ENCODE measurements around the gene ARGLU1. TPM values are rescaled to one million over a fixed set of nuclear protein-coding genes. Genes with fewer than 3 reads are reported as not detected.
A peak's percentile ranks its signal among the peaks of the same experiment; 100 is the strongest.

Gene ARGLU1
- polyA plus RNA-seq, 4 donors, result 43.8 to 164 (median 56.0) TPM

- FAIRE-seq (no peak), DNase-seq (no peak)
- Histone ChIP-seq H3K4me1 (ENCODE audit: control insufficient read depth in 3 of 3, insufficient read depth in 2 of 3, low read depth in 1 of 3, low read length in 2 of 3) (peaks cover 0 to 14% (median 0%) of the 10 kb centered on the region in 3 donors), H3K27ac (ENCODE audit: low read depth in 1 of 3, low read length in 2 of 3) (no peak overlapping the region), H3K36me3 (ENCODE audit: control insufficient read depth in 3 of 3, insufficient read depth in 2 of 3, low read depth in 1 of 3, low read length in 3 of 3) (peaks cover 0 to 14% (median 3%) of the 10 kb centered on the region in 3 donors), H3K4me3 (ENCODE audit: low read depth in 1 of 3, low read length in 3 of 3) (no peak overlapping the region), H3K27me3 (ENCODE audit: control insufficient read depth in 3 of 3, insufficient read depth in 3 of 3, low read length in 3 of 3) (no peaks in the 10 kb centered on the region), H3K9me3 (ENCODE audit: control insufficient read depth in 2 of 2, insufficient read depth in 1 of 2, low read depth in 1 of 2, low read length in 1 of 2) (no peaks in the 10 kb centered on the region)
- 88 to 89% (median 88%) methylated on average over 15 of the region's 15 CpGs for WGBS, 3 donors
These were observed 52.9 kb downstream of the ARGLU1 start for GRCh38 chr13:106514928-106515634.

GRCh38 chr13:106513025-106513983 lies 54.6 kb downstream of the ARGLU1 start:
- no peak overlapping the region for H3K27ac ChIP-seq (ENCODE audit: low read depth in 1 of 3, low read length in 2 of 3)
- H3K9me3 ChIP-seq (ENCODE audit: control insufficient read depth in 2 of 2, insufficient read depth in 1 of 2, low read depth in 1 of 2, low read length in 1 of 2), result no peaks in the 10 kb centered on the region
- peak in 1 of 2 donors; percentile 28 for DNase-seq
- H3K4me1 ChIP-seq (ENCODE audit: control insufficient read depth in 3 of 3, insufficient read depth in 2 of 3, low read depth in 1 of 3, low read length in 2 of 3), result peaks cover 0 to 4% (median 0%) of the 10 kb centered on the region in 3 donors
- no peak overlapping the region for H3K4me3 ChIP-seq (ENCODE audit: low read depth in 1 of 3, low read length in 3 of 3)
- peaks cover 0 to 16% (median 4%) of the 10 kb centered on the region in 3 donors for H3K36me3 ChIP-seq (ENCODE audit: control insufficient read depth in 3 of 3, insufficient read depth in 2 of 3, low read depth in 1 of 3, low read length in 3 of 3)
- no peak for FAIRE-seq
- no peaks in the 10 kb centered on the region for H3K27me3 ChIP-seq (ENCODE audit: control insufficient read depth in 3 of 3, insufficient read depth in 3 of 3, low read length in 3 of 3)
- 60 to 67% (median 66%) methylated on average over 8 of the region's 8 CpGs for WGBS, 3 donors

GRCh38 chr13:106507560-106508274 lies 60.2 kb downstream of the ARGLU1 start:
- 71 to 86% (median 77%) methylated on average over 11 of the region's 11 CpGs for WGBS, 3 donors
- H3K27me3 ChIP-seq (ENCODE audit: control insufficient read depth in 3 of 3, insufficient read depth in 3 of 3, low read length in 3 of 3), result no peaks in the 10 kb centered on the region
- no peak overlapping the region for H3K4me3 ChIP-seq (ENCODE audit: low read depth in 1 of 3, low read length in 3 of 3)
- DNase-seq, result no peak
- no peaks in the 10 kb centered on the region for H3K9me3 ChIP-seq (ENCODE audit: control insufficient read depth in 2 of 2, insufficient read depth in 1 of 2, low read depth in 1 of 2, low read length in 1 of 2)
- H3K4me1 ChIP-seq (ENCODE audit: control insufficient read depth in 3 of 3, insufficient read depth in 2 of 3, low read depth in 1 of 3, low read length in 2 of 3), result no peaks in the 10 kb centered on the region
- no peak for FAIRE-seq
- no peak overlapping the region for H3K27ac ChIP-seq (ENCODE audit: low read depth in 1 of 3, low read length in 2 of 3)
- peaks cover 0 to 15% (median 8%) of the 10 kb centered on the region in 3 donors for H3K36me3 ChIP-seq (ENCODE audit: control insufficient read depth in 3 of 3, insufficient read depth in 2 of 3, low read depth in 1 of 3, low read length in 3 of 3)

GRCh38 chr13:106506286-106506685 lies 61.7 kb downstream of the ARGLU1 start:
- Histone ChIP-seq H3K4me3 (ENCODE audit: low read depth in 1 of 3, low read length in 3 of 3) (no peak overlapping the region), H3K4me1 (ENCODE audit: control insufficient read depth in 3 of 3, insufficient read depth in 2 of 3, low read depth in 1 of 3, low read length in 2 of 3) (no peaks in the 10 kb centered on the region), H3K36me3 (ENCODE audit: control insufficient read depth in 3 of 3, insufficient read depth in 2 of 3, low read depth in 1 of 3, low read length in 3 of 3) (peaks cover 0 to 11% (median 8%) of the 10 kb centered on the region in 3 donors), H3K27ac (ENCODE audit: low read depth in 1 of 3, low read length in 2 of 3) (no peak overlapping the region), H3K27me3 (ENCODE audit: control insufficient read depth in 3 of 3, insufficient read depth in 3 of 3, low read length in 3 of 3) (no peaks in the 10 kb centered on the region), H3K9me3 (ENCODE audit: control insufficient read depth in 2 of 2, insufficient read depth in 1 of 2, low read depth in 1 of 2, low read length in 1 of 2) (no peaks in the 10 kb centered on the region)
- DNase-seq (no peak), FAIRE-seq (no peak)
- 75 to 82% (median 79%) methylated on average over 2 of the region's 2 CpGs for WGBS, 3 donors

GRCh38 chr13:106505732-106506131 lies 62.2 kb downstream of the ARGLU1 start:
- DNase-seq (no peak), FAIRE-seq (no peak)
- WGBS, 3 donors, result 78 to 92% (median 92%) methylated on average over 4 of the region's 4 CpGs
- Histone ChIP-seq H3K9me3 (ENCODE audit: control insufficient read depth in 2 of 2, insufficient read depth in 1 of 2, low read depth in 1 of 2, low read length in 1 of 2) (no peaks in the 10 kb centered on the region), H3K4me3 (ENCODE audit: low read depth in 1 of 3, low read length in 3 of 3) (no peak overlapping the region), H3K27ac (ENCODE audit: low read depth in 1 of 3, low read length in 2 of 3) (no peak overlapping the region), H3K27me3 (ENCODE audit: control insufficient read depth in 3 of 3, insufficient read depth in 3 of 3, low read length in 3 of 3) (no peaks in the 10 kb centered on the region), H3K4me1 (ENCODE audit: control insufficient read depth in 3 of 3, insufficient read depth in 2 of 3, low read depth in 1 of 3, low read length in 2 of 3) (no peaks in the 10 kb centered on the region), H3K36me3 (ENCODE audit: control insufficient read depth in 3 of 3, insufficient read depth in 2 of 3, low read depth in 1 of 3, low read length in 3 of 3) (peaks cover 0 to 9% (median 8%) of the 10 kb centered on the region in 3 donors)

GRCh38 chr13:106505295-106505694 lies 62.6 kb downstream of the ARGLU1 start:
- Histone ChIP-seq H3K4me3 (ENCODE audit: low read depth in 1 of 3, low read length in 3 of 3) (no peak overlapping the region), H3K27me3 (ENCODE audit: control insufficient read depth in 3 of 3, insufficient read depth in 3 of 3, low read length in 3 of 3) (no peaks in the 10 kb centered on the region), H3K27ac (ENCODE audit: low read depth in 1 of 3, low read length in 2 of 3) (no peak overlapping the region), H3K4me1 (ENCODE audit: control insufficient read depth in 3 of 3, insufficient read depth in 2 of 3, low read depth in 1 of 3, low read length in 2 of 3) (peaks cover 0 to under 1% (median 0%) of the 10 kb centered on the region in 3 donors), H3K9me3 (ENCODE audit: control insufficient read depth in 2 of 2, insufficient read depth in 1 of 2, low read depth in 1 of 2, low read length in 1 of 2) (no peaks in the 10 kb centered on the region), H3K36me3 (ENCODE audit: control insufficient read depth in 3 of 3, insufficient read depth in 2 of 3, low read depth in 1 of 3, low read length in 3 of 3) (peaks cover 0 to 6% (median 5%) of the 10 kb centered on the region in 3 donors)
- no peak for FAIRE-seq
- 89% methylated on average over 4 of the region's 4 CpGs for WGBS, 3 donors
- DNase-seq, result no peak

GRCh38 chr13:106503730-106504453 lies 64.0 kb downstream of the ARGLU1 start:
- 85 to 88% (median 87%) methylated on average over 9 of the region's 9 CpGs for WGBS, 3 donors
- FAIRE-seq, result no peak
- Histone ChIP-seq H3K36me3 (ENCODE audit: control insufficient read depth in 3 of 3, insufficient read depth in 2 of 3, low read depth in 1 of 3, low read length in 3 of 3) (peaks cover 0 to 4% (median 4%) of the 10 kb centered on the region in 3 donors), H3K27me3 (ENCODE audit: control insufficient read depth in 3 of 3, insufficient read depth in 3 of 3, low read length in 3 of 3) (no peaks in the 10 kb centered on the region), H3K4me1 (ENCODE audit: control insufficient read depth in 3 of 3, insufficient read depth in 2 of 3, low read depth in 1 of 3, low read length in 2 of 3) (peaks cover 0 to 6% (median 6%) of the 10 kb centered on the region in 3 donors), H3K4me3 (ENCODE audit: low read depth in 1 of 3, low read length in 3 of 3) (no peak overlapping the region), H3K27ac (ENCODE audit: low read depth in 1 of 3, low read length in 2 of 3) (no peak overlapping the region), H3K9me3 (ENCODE audit: control insufficient read depth in 2 of 2, insufficient read depth in 1 of 2, low read depth in 1 of 2, low read length in 1 of 2) (no peaks in the 10 kb centered on the region)
- no peak for DNase-seq

Measured in small intestine (tissue), 7 donors.